SK-N-SH treated with all-trans-retinoic acid at 6 μM for 48 hours (cell line): ENCODE data around the gene SAMD4A.

Source experiments
- GLIS3 ChIP-seq: fragments of 250-450 bp; sonication (Bioruptor Pico); IDR thresholded peaks from 2 replicates; pipeline ENCODE4 v1.5.0; 2020; ENCODE audit warnings: mild to moderate bottlenecking, moderate library complexity
- OSR1 ChIP-seq: fragments of 250-450 bp; sonication (Bioruptor Pico); IDR thresholded peaks from 2 replicates; pipeline ENCODE4 v1.8.0; 2022; ENCODE audit warnings: moderate library complexity, mild to moderate bottlenecking, inconsistent platforms
- POU6F1 ChIP-seq: fragments of 250-450 bp; sonication (Bioruptor Pico); IDR thresholded peaks from 2 replicates; pipeline ENCODE4 v1.8.0; 2021; ENCODE audit warnings: low read depth, mild to moderate bottlenecking, moderate library complexity, borderline replicate concordance
- TOX ChIP-seq: fragments of 250-450 bp; sonication (Bioruptor Pico); IDR thresholded peaks from 2 replicates; pipeline ENCODE4 v1.8.0; 2021; ENCODE audit warnings: mild to moderate bottlenecking, moderate library complexity, borderline replicate concordance
- TSHZ2 ChIP-seq: fragments of 250-450 bp; sonication (Bioruptor Pico); IDR thresholded peaks from 2 replicates; pipeline ENCODE4 v1.5.0; 2020; ENCODE audit warnings: mild to moderate bottlenecking, moderate library complexity
- ZNF565 ChIP-seq: fragments of 450-650 bp; formaldehyde crosslinking; conservative IDR thresholded peaks from 2 replicates; pipeline ENCODE4 v1.5.0; 2020; ENCODE audit warnings: low read depth, mild to moderate bottlenecking, moderate library complexity
- TF ChIP-seq, protein P1 (sequence below): fragments of 250-450 bp; sonication (Bioruptor Pico); IDR thresholded peaks from 2 replicates; pipeline ENCODE4 v1.5.1; 2020; ENCODE audit warnings: low read depth, mild to moderate bottlenecking, moderate library complexity

DNA sequence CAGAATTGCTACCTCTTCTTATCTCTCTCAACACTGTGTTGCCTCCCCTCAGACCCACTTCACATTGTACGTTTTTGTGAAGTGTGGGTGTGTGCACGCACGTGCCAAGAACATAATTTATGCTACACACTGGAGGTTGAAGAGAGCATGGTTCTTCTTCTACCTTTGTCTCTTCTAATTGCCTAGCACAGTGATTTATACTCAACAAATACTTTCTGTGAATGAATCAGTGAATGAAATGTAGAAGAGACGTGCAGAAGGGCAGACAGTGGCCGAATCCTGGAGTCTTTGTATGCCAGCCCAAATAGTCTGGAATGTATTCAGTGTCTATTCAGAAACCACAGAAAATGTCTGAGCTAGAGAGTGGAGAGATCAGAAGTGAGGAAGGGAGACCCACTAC lies 4.6 kb upstream of the SAMD4A start:
- TF ChIP-seq, protein P1, sequence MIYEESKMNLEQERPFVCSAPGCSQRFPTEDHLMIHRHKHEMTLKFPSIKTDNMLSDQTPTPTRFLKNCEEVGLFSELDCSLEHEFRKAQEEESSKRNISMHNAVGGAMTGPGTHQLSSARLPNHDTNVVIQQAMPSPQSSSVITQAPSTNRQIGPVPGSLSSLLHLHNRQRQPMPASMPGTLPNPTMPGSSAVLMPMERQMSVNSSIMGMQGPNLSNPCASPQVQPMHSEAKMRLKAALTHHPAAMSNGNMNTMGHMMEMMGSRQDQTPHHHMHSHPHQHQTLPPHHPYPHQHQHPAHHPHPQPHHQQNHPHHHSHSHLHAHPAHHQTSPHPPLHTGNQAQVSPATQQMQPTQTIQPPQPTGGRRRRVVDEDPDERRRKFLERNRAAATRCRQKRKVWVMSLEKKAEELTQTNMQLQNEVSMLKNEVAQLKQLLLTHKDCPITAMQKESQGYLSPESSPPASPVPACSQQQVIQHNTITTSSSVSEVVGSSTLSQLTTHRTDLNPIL (CRISPR knock-in tag): no peak
- TF ChIP-seq ZNF565 (CRISPR knock-in tag) (no peak), TOX (CRISPR knock-in tag) (no peak), GLIS3 (CRISPR knock-in tag) (no peak), POU6F1 (CRISPR knock-in tag) (no peak), OSR1 (CRISPR knock-in tag) (no peak), TSHZ2 (no peak)
